HEK293T (cell line): ENCODE data around the gene C2CD4D.

Experiments
- CTCF ChIA-PET: fragments of 350-600 bp; formaldehyde crosslinking; extraction: SDS; loops from one replicate; lab custom pipeline; 2021; ENCODE audit warnings: antibody characterized with exemption, inconsistent platforms; lab: Yijun Ruan, JAX
- POLR2A ChIA-PET: fragments of 350-600 bp; formaldehyde crosslinking; extraction: SDS; loops from one replicate; lab custom pipeline; 2020; ENCODE audit warnings: antibody characterized with exemption, inconsistent platforms; lab: Yijun Ruan, JAX
- DNase-seq: peaks from one replicate; pipeline ENCODE4 v3.0.0; 2012; ENCODE audit warnings: mixed read lengths; ENCODE audit errors: extremely low spot score
- ARNT ChIP-seq: fragments of 450-650 bp; IDR thresholded peaks from 2 replicates; pipeline ENCODE4 v1.6.1; 2017; ENCODE audit warnings: mild to moderate bottlenecking
- BHLHE40 ChIP-seq: fragments of 450-650 bp; IDR thresholded peaks from 2 replicates; pipeline ENCODE4 v1.6.1; 2016; ENCODE audit warnings: mild to moderate bottlenecking, moderate library complexity, borderline replicate concordance
- CTBP1 ChIP-seq: fragments of 450-650 bp; IDR thresholded peaks from 2 replicates; pipeline ENCODE4 v1.6.1; 2016; ENCODE audit warnings: borderline replicate concordance
- ELF4 ChIP-seq: fragments of 450-650 bp; IDR thresholded peaks from 2 replicates; pipeline ENCODE4 v1.6.1; 2017; ENCODE audit warnings: antibody characterized with exemption
- FOXA1 ChIP-seq: fragments of 450-650 bp; IDR thresholded peaks from 2 replicates; pipeline ENCODE4 v1.6.1; 2016; ENCODE audit warnings: mild to moderate bottlenecking
- FOXK2 ChIP-seq: fragments of 450-650 bp; IDR thresholded peaks from 2 replicates; pipeline ENCODE4 v1.6.1; 2016; ENCODE audit warnings: mild to moderate bottlenecking
- FOXM1 ChIP-seq: fragments of 450-650 bp; IDR thresholded peaks from 2 replicates; pipeline ENCODE4 v1.6.1; 2017; ENCODE audit warnings: mild to moderate bottlenecking, borderline replicate concordance
- HDGF ChIP-seq: fragments of 450-650 bp; IDR thresholded peaks from 2 replicates; pipeline ENCODE4 v1.6.1; 2017; ENCODE audit warnings: antibody characterized with exemption, borderline replicate concordance
- L3MBTL2 ChIP-seq: fragments of 450-650 bp; conservative IDR thresholded peaks from 2 replicates; pipeline ENCODE4 v1.6.1; 2016; ENCODE audit warnings: mild to moderate bottlenecking
- LEF1 ChIP-seq: fragments of 450-650 bp; IDR thresholded peaks from 2 replicates; pipeline ENCODE4 v1.6.1; 2017; ENCODE audit warnings: mild to moderate bottlenecking, borderline replicate concordance
- NFRKB ChIP-seq: fragments of 450-650 bp; IDR thresholded peaks from 2 replicates; pipeline ENCODE4 v1.6.1; 2016; ENCODE audit warnings: mild to moderate bottlenecking, moderate library complexity
- PKNOX1 ChIP-seq: fragments of 450-650 bp; IDR thresholded peaks from 2 replicates; pipeline ENCODE4 v1.6.1; 2016
- SP1 ChIP-seq: fragments of 450-650 bp; IDR thresholded peaks from 2 replicates; pipeline ENCODE4 v1.6.1; 2017
- SUZ12 ChIP-seq: fragments of 450-650 bp; IDR thresholded peaks from 2 replicates; pipeline ENCODE4 v1.6.1; 2016; ENCODE audit warnings: mild to moderate bottlenecking
- TARDBP ChIP-seq: fragments of 450-650 bp; IDR thresholded peaks from 2 replicates; pipeline ENCODE4 v1.6.1; 2016
- ZNF384 ChIP-seq: fragments of 450-650 bp; IDR thresholded peaks from 2 replicates; pipeline ENCODE4 v1.6.1; 2016

Gene C2CD4D

GRCh38 chr1:151827853-151828252 lies 11.8 kb downstream of the C2CD4D start:
- POLR2A ChIA-PET: no interaction called here
- no peak for DNase-seq
- no peak for TF ChIP-seq NFRKB
- TF ChIP-seq CTBP1: no peak
- TF ChIP-seq ZNF384: no peak
- TF ChIP-seq FOXM1: no peak
- no peak for TF ChIP-seq LEF1
- no peak for TF ChIP-seq L3MBTL2
- TF ChIP-seq ARNT: no peak
- no peak for TF ChIP-seq TARDBP
- TF ChIP-seq SP1: no peak
- no peak for TF ChIP-seq FOXA1
- TF ChIP-seq FOXK2: no peak
- no peak for TF ChIP-seq HDGF
- TF ChIP-seq PKNOX1: no peak
- CTCF ChIA-PET: interaction anchor here (1.2 kb wide), 1 partner anchor 9 kb away, joined by 5 read pairs; no protein-coding TSS in a partner anchor

GRCh38 chr1:151825751-151826660 lies 13.6 kb downstream of the C2CD4D start:
- POLR2A ChIA-PET: no interaction called here
- no peak for DNase-seq
- CTCF ChIA-PET: no interaction called here
- TF ChIP-seq ELF4: no peak
- TF ChIP-seq PKNOX1: peak; percentile 81

GRCh38 chr1:151825204-151825603 lies 14.4 kb downstream of the C2CD4D start:
- ChIA-PET CTCF (no interaction called here), POLR2A (no interaction called here)
- TF ChIP-seq L3MBTL2 (no peak), FOXA1 (no peak), CTBP1 (no peak), NFRKB (no peak), PKNOX1 (no peak), ARNT (no peak), SP1 (no peak), ELF4 (no peak), BHLHE40 (no peak), ZNF384 (no peak), SUZ12 (no peak), TARDBP (no peak), FOXM1 (no peak), LEF1 (no peak), HDGF (no peak), FOXK2 (no peak)
- no peak for DNase-seq

GRCh38 chr1:151823175-151823574 lies 16.4 kb downstream of the C2CD4D start:
- DNase-seq: no peak
- CTCF ChIA-PET: interaction anchor here (0.7 to 0.9 kb wide), 2 partner anchors 10 to 33 kb away, joined by 3 to 4 read pairs; partner anchors contain the start of gene TDRKH
- POLR2A ChIA-PET: interaction anchor here (1.2 kb wide), 1 partner anchor 60 kb away, joined by 3 read pairs; the partner anchor contains the start of gene MRPL9
- TF ChIP-seq HDGF (no peak), FOXK2 (no peak), FOXA1 (no peak), FOXM1 (no peak), SUZ12 (no peak), ELF4 (no peak), ZNF384 (no peak)

- TF ChIP-seq BHLHE40 (no peak), FOXM1 (no peak), NFRKB (no peak), CTBP1 (no peak), FOXA1 (no peak), ELF4 (no peak), ARNT (no peak), SUZ12 (no peak), HDGF (no peak), PKNOX1 (no peak), ZNF384 (no peak), FOXK2 (no peak), TARDBP (no peak), L3MBTL2 (no peak), SP1 (no peak), LEF1 (no peak)
- DNase-seq: no peak
- CTCF ChIA-PET: no interaction called here
- POLR2A ChIA-PET: interaction anchor here (1.2 kb wide), 1 partner anchor 59 kb away, joined by 3 read pairs; the partner anchor contains the start of gene MRPL9
Measured at GRCh38 chr1:151822404-151822803, 17.2 kb downstream of the C2CD4D start.
